ENCODE results near the gene CAMTA2. TPM values are rescaled to one million over a fixed set of nuclear protein-coding genes. Genes with fewer than 3 reads are reported as not detected.

CAMTA2 gene
- total RNA-seq, 1 donor from 2014 or later: 17.8 TPM

DNA sequence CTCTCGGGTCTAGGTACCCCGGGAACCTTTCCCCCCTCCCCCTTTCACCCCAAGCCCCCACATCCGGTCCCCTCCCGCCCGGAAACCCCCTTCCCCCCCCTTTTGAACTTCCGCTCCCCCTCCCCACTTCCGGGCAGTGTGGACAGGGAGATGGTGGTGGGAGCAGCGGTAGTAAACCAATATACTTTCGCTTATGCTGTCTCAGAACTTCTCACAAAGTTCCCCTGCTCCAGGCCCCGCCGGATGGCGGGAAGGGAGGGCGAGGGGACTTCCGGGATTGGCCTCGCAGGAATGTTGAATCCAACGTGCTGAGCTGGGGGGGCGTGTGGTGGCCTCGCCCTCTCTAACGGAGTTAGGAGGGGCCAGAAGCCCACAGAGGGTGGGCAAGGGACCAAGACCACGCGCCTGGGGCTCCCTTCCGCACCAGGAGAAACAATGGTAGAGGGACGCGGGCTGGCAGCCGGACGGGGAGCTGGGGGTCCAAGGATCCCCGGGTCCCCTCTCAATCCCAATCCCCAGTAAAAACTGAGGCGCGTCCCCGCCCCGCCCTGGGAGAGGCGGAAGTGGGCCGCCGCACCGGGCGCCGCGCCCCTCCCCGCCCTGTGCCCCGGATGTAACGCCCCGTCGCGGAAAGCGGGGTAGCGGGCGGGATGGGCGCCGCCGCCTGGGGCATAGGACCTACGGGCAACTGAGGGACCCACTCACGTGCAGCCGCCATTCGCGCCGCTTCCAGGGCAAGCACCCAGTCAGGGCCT is 39.9 kb downstream of the CAMTA2 start:
- peak; percentile 40 for DNase-seq

DNA sequence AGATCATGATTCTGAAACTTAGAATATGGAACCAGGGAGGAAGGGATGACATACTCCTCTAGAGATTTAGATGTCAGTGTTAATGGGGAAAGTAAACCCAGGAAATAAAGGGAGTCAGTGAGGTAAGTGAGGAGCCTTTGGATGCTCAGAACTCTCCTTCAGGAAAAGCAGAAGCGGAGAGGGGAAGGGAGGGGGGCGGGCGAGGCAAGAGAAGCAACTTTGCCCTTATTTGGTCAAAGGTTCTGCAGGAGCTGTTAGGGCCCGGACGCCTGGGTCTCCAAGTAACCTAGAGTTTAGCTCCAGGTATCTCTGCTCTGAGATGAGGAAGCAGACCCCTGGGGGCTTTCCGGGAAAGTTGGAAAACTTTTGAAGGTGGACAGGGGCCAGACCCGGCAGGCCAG is 40.5 kb downstream of the CAMTA2 start:
- no peak for DNase-seq

GRCh38 chr17:4946312-4946976 is 41.0 kb downstream of the CAMTA2 start:
- no peak for DNase-seq

DNA sequence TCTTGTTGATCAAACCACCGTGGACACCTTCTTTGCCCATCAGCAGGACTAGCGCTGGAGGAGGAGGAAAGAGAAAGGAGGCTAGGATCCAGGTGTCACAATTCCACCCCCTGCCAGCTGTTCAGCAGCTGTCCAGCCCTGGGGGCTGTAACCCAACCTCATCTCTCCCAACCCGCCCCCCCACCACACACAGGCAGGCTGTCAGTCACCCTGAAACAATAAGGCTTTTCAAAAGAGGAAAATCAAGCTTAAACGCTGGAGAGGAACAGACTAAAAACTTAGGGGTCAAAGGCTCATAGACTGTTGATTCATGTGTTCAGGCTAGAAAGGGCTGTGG is 41.6 kb downstream of the CAMTA2 start:
- no peak for DNase-seq

- no peak for DNase-seq
Observed at GRCh38 chr17:4945176-4945943, 42.1 kb downstream of the CAMTA2 start.

- no peak for DNase-seq
Observed at GRCh38 chr17:4944554-4945175, 42.8 kb downstream of the CAMTA2 start.

GRCh38 chr17:4944163-4944553 is 43.3 kb downstream of the CAMTA2 start:
- DNase-seq: no peak

DNA sequence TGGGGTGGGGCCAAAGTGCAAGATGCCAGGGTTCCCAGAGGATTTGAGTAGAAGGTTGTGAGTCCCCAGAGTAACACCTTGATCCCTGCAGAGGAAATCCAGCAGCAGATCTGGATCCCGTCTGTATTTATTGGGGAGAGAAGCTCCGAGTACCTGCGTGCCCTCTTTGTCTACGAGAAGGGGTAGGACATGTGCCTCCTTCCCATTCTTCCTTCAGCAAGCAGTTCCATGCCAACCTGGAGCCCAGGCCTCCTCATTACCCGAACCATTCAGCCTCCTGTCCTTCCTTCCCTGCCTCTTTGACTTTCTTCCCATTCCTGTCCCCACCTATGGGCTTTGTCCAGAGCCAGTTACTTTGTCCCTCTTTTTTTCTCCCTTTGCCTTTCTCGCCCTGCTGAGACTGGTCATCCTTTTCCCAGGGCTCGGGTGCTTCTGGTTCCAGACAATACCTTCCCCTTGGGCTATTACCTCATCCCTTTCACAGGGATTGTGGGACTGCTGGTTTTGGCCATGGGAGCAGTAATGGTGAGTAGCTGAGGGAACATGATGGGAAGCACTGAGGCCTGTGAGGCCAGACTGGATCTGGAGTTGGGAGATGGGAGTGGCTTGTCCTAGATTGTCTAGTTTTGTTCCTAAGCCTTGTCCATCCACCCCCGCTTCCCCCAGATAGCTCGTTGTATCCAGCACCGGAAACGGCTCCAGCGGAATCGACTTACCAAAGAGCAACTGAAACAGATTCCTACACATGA is 44.5 kb downstream of the CAMTA2 start:
- no peak for DNase-seq

GRCh38 chr17:4941319-4941610 is 46.2 kb downstream of the CAMTA2 start:
- DNase-seq: no peak

GRCh38 chr17:4940555-4941318 is 46.7 kb downstream of the CAMTA2 start:
- no peak for DNase-seq

- peak; percentile 99 for DNase-seq
Observed at GRCh38 chr17:4939796-4940554, 47.5 kb downstream of the CAMTA2 start, which contains the start of the genes RNF167 and SLC25A11. TSS of gene RNF167 (plus strand) at chr17:4940268. CDS start at chr17:4940910, 642 bp downstream. TSS of gene SLC25A11 (minus strand) at chr17:4940046. CDS start at chr17:4939910, 136 bp downstream.

DNA sequence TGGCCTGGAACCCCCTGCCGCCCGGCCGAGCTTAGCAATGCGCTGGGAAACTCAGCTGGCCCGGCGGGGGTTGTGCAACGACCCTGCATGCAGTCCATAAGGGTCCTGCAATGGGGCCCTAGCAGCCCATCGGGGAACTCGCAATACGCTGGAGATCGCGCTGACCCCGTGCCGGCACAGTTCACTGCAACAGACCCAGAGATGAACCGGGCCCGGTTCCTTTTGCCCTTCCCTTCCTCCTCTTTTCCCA is 48.0 kb downstream of the CAMTA2 start:
- DNase-seq: no peak

GRCh38 chr17:4938688-4939545 is 48.6 kb downstream of the CAMTA2 start:
- DNase-seq: no peak

- no peak for DNase-seq
Observed at GRCh38 chr17:4938069-4938491, 49.4 kb downstream of the CAMTA2 start.

DNA sequence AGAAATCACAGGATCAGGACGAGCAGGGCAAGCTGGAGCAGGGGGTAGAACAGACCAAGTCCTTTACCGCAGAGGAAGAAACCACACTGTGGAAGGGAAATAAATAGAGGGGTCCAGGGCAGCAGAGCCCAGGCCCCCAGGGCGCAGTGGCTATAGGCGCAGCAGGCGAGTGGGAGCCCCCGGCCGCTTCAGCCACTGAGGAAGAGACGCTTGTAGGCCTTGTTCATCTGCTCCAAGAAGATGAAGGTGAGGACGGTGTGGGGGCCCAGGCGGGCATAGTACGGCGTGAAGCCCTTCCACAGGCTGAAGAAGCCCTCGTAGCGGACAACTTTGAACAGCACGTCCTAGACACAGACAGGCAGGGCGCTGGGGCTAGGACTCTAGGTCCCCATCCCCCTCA is 49.9 kb downstream of the CAMTA2 start:
- DNase-seq: no peak

GRCh38 chr17:4936436-4936835 is 51.0 kb downstream of the CAMTA2 start:
- no peak for DNase-seq

DNA sequence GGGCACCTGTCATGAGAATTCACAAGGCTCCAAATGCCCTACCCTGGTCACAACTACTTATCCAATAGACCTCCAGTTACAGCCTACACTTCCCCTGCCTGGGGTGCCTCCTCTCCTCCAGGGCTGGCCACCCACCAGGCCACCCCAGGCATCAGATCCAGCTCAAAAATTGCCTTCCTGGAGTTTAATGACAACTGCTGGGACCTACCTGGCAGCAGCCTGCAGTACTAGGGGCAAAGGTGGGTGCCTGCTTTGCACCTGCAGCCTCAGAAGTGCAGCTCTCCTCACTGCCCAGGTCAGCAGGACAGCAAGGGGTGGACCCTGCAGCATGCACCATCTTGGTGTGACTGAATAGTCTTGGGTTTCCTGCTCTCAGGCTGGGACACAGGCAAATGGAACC is 51.8 kb downstream of the CAMTA2 start:
- no peak for DNase-seq

GRCh38 chr17:4934173-4934979 is 53.1 kb downstream of the CAMTA2 start:
- no peak for DNase-seq

GRCh38 chr17:4933646-4934045 is 53.8 kb downstream of the CAMTA2 start:
- DNase-seq: no peak

Measured in skin of body (tissue), 2 donors.